ENCODE measurements around the gene GPC6.

The GPC6 gene

GRCh38 chr13:93753639-93754038 lies 527.0 kb downstream of the GPC6 start:
- no peak for TF ChIP-seq ZNF274 (IDR thresholded peaks at IDR 0.05; ENCODE audit: low read depth, low read length)
- H3K4me3 ChIP-seq (ENCODE audit: low read length) = no peak overlapping the region

- TF ChIP-seq ZNF274 (IDR thresholded peaks at IDR 0.05; ENCODE audit: low read depth, low read length) = no peak
- H3K4me3 ChIP-seq (ENCODE audit: low read length) = no peak overlapping the region
Observed at GRCh38 chr13:93755341-93755740, 528.7 kb downstream of the GPC6 start.

GRCh38 chr13:93758575-93758974 lies 532.0 kb downstream of the GPC6 start:
- no peak overlapping the region for H3K4me3 ChIP-seq (ENCODE audit: low read length)
- no peak for TF ChIP-seq ZNF274 (IDR thresholded peaks at IDR 0.05; ENCODE audit: low read depth, low read length)

- TF ChIP-seq ZNF274 (IDR thresholded peaks at IDR 0.05; ENCODE audit: low read depth, low read length) = no peak
- H3K4me3 ChIP-seq (ENCODE audit: low read length) = no peak overlapping the region
Observed at GRCh38 chr13:93762708-93763426, 536.3 kb downstream of the GPC6 start.

- no peak for TF ChIP-seq ZNF274 (IDR thresholded peaks at IDR 0.05; ENCODE audit: low read depth, low read length)
- H3K4me3 ChIP-seq (ENCODE audit: low read length) = no peak overlapping the region
Observed at GRCh38 chr13:93765062-93765461, 538.5 kb downstream of the GPC6 start.

GRCh38 chr13:93765811-93766210 lies 539.2 kb downstream of the GPC6 start:
- H3K4me3 ChIP-seq (ENCODE audit: low read length) = no peak overlapping the region
- TF ChIP-seq ZNF274 (IDR thresholded peaks at IDR 0.05; ENCODE audit: low read depth, low read length) = no peak

- H3K4me3 ChIP-seq (ENCODE audit: low read length) = no peak overlapping the region
- no peak for TF ChIP-seq ZNF274 (IDR thresholded peaks at IDR 0.05; ENCODE audit: low read depth, low read length)
Observed at GRCh38 chr13:93766719-93767118, 540.1 kb downstream of the GPC6 start.

GRCh38 chr13:93767180-93767916 lies 540.7 kb downstream of the GPC6 start:
- H3K4me3 ChIP-seq (ENCODE audit: low read length) = no peak overlapping the region
- no peak for TF ChIP-seq ZNF274 (IDR thresholded peaks at IDR 0.05; ENCODE audit: low read depth, low read length)

GRCh38 chr13:93767917-93768409 lies 541.4 kb downstream of the GPC6 start:
- no peak overlapping the region for H3K4me3 ChIP-seq (ENCODE audit: low read length)

GRCh38 chr13:93769101-93769500 lies 542.5 kb downstream of the GPC6 start:
- no peak for TF ChIP-seq ZNF274 (IDR thresholded peaks at IDR 0.05; ENCODE audit: low read depth, low read length)

More at GRCh38 chr13:93767917-93768409, 541.4 kb downstream of the GPC6 start:
- TF ChIP-seq ZNF274 (IDR thresholded peaks at IDR 0.05; ENCODE audit: low read depth, low read length) = no peak

GRCh38 chr13:93769607-93770006 lies 543.0 kb downstream of the GPC6 start:
- TF ChIP-seq ZNF274 (IDR thresholded peaks at IDR 0.05; ENCODE audit: low read depth, low read length) = no peak
- H3K4me3 ChIP-seq (ENCODE audit: low read length) = no peak overlapping the region

More at GRCh38 chr13:93769101-93769500, 542.5 kb downstream of the GPC6 start:
- no peak overlapping the region for H3K4me3 ChIP-seq (ENCODE audit: low read length)

GRCh38 chr13:93771227-93771626 lies 544.6 kb downstream of the GPC6 start:
- H3K4me3 ChIP-seq (ENCODE audit: low read length) = no peak overlapping the region
- TF ChIP-seq ZNF274 (IDR thresholded peaks at IDR 0.05; ENCODE audit: low read depth, low read length) = no peak

- no peak overlapping the region for H3K4me3 ChIP-seq (ENCODE audit: low read length)
- no peak for TF ChIP-seq ZNF274 (IDR thresholded peaks at IDR 0.05; ENCODE audit: low read depth, low read length)
Observed at GRCh38 chr13:93771782-93772181, 545.2 kb downstream of the GPC6 start.

GRCh38 chr13:93774506-93774905 lies 547.9 kb downstream of the GPC6 start:
- H3K4me3 ChIP-seq (ENCODE audit: low read length) = no peak overlapping the region
- no peak for TF ChIP-seq ZNF274 (IDR thresholded peaks at IDR 0.05; ENCODE audit: low read depth, low read length)

GRCh38 chr13:93775027-93775426 lies 548.4 kb downstream of the GPC6 start:
- no peak for TF ChIP-seq ZNF274 (IDR thresholded peaks at IDR 0.05; ENCODE audit: low read depth, low read length)
- no peak overlapping the region for H3K4me3 ChIP-seq (ENCODE audit: low read length)

All from GM08714 (cell line).